CD4-positive, alpha-beta T cell treated with Interleukin-4 for 1 hour (primary cell): ENCODE results near the gene NTF3.

ENCODE experiments used
- DNase-seq, 2 donors: peaks; one replicate each; pipeline ENCODE4 v3.0.0-alpha.2; 2020 to 2022

The NTF3 gene

GRCh38 chr12:5459051-5459782 is 27.3 kb downstream of the NTF3 start:
- no peak for DNase-seq

- DNase-seq: no peak
Observed at GRCh38 chr12:5460817-5461216, 28.9 kb downstream of the NTF3 start.

DNA sequence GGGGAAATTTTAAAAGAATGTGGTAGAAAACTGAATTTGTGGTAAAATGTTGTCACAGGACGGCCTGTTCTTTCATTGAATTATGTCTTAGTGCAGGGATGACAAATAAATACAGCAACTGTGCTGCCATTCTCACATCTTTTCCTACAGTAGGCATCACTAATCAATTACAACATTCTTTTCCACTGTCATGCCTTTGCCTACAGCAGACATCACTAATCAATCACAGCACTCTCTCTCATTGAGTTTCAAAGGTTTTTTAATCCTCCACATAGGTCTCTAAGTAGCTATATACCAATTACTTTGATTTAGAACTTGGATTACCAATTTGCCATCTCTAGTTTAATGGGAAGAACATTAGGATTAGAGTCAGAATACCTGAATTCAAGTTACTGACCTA is 30.1 kb downstream of the NTF3 start:
- no peak for DNase-seq

DNA sequence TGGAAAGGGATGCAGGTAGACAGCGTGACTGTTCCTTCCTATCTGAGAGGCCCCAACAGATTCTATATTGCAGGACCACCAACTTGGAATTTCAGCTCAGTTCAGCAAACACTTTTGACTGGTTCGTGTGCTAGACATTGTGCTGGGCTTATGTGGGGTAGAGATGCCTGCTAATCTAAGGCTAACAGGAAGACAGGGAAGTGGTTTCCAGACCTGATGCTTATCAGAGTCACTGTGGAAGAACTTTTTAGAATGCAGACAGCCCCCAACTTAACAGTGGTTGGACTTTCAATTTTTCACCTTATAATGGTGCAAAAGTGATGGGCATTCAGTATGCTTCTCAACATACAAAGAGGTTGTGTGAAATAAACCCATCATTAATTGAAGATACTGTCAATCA is 32.2 kb downstream of the NTF3 start:
- no peak for DNase-seq

- DNase-seq: no peak
Observed at GRCh38 chr12:5465384-5465783, 33.5 kb downstream of the NTF3 start.

- DNase-seq: no peak
Observed at GRCh38 chr12:5466521-5466960, 34.6 kb downstream of the NTF3 start.

- no peak for DNase-seq
Observed at GRCh38 chr12:5467931-5468330, 36.0 kb downstream of the NTF3 start.

DNA sequence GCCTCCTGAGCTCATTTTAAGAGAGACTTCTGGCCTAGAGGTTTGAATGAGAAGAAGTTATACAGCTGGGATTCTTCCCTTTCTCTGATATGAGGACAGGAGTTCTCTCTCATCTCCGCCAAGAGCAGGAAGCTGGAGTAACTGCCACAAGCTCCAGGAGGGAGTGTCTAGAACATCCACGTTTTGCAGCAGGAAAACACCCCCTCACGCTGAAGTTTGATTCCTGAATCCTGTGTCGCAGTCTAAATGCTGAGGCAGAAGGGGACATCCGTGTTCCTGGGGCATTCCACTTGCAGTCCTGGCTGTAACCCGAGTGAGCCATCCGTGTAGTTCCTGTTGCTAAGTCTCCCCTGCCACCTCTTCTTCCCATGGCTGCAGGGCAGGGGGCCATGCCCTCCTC is 38.3 kb downstream of the NTF3 start:
- no peak for DNase-seq

GRCh38 chr12:5470703-5471102 is 38.8 kb downstream of the NTF3 start:
- DNase-seq: no peak

DNA sequence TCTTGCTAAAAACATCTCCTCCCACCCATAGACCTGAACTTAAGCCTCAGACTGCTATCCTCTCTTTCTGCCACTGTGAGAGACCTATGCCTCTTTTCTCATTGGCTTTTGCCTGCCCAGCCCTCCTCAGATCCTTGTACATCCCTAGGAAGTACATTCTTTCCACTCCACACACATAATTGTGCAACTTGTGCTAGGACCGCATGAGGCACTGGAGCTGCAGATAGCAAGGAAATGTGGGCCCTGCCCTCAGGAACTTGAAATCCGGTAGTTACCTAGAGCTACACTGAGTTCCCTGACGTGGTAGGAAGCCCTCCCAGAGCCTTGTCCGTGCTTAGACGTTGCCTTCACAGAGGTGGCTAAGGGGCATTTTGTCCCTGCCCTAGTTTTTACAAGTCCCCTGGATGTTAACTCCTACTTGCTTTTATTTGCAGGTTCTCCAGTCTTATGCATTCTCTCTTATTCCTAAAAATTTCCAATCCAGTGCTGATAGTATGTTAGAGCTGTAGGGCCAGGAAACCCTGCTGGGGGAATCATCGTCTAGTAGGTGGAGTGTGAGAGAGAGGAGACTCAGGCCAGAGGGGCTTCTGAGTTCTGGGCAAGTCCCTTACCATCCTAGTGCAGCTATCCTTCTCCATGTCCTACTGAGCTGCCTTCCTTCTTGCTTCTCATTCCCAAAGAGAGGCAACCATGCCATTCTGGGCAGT is 41.3 kb downstream of the NTF3 start:
- no peak for DNase-seq

- DNase-seq: no peak
Observed at GRCh38 chr12:5473783-5474116, 41.8 kb downstream of the NTF3 start.

GRCh38 chr12:5476356-5476755 is 44.4 kb downstream of the NTF3 start:
- no peak for DNase-seq

- no peak for DNase-seq
Observed at GRCh38 chr12:5478081-5478706, 46.3 kb downstream of the NTF3 start.

DNA sequence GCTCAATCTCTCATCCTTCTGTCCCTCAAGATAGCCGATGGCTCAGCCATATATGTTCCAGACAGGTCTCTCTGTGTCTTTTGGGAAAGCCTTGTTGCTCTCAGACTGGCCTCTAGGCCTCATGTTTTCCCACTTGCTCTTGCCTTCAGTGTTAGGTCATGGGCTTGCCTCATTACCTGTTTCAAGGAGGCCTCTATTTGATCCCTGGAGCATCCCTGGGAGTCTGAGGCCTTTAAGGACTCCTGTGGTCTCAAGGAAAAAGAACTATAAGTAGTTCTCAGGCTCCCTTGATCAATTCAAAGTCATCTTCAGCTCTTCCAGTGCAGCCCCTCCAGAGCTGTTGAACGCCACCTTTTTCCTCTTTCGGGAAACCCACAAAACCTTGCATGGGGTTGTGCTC is 47.9 kb downstream of the NTF3 start:
- no peak for DNase-seq

DNA sequence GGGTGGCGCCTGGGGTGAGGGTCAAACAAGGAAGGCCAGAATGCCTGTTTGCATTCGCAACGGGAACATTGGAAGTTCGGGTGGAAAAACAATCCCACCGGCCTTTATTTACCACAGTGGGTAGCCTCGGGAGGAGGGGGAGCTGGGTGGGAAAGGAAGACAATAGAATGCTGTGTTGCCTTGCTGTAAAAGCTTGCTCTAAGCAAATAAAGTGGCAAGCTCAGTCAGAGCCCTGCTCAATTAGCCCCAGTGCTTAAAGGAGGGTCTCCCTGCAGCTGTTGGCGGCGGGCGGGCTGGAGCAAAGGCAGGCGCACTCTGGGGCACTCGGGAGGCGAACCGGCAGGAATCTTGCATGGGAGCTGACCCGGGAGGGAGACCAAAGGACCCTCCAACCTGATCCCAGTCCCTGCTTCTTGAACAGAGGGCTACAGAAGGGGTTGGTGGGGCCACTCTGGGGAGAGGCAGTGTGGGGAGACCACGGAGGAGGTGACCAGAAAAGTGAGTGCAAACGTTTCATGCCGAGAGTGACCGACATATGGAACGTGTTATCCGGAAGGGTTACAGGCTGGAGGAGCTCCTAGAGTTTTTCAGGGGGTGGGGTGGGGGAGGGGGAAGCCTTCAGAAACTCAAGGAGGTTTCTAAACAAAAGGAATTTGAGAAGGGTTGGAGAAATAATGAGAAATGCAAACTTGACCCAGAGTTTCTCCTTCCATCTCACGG is 48.5 kb downstream of the NTF3 start:
- DNase-seq: no peak

DNA sequence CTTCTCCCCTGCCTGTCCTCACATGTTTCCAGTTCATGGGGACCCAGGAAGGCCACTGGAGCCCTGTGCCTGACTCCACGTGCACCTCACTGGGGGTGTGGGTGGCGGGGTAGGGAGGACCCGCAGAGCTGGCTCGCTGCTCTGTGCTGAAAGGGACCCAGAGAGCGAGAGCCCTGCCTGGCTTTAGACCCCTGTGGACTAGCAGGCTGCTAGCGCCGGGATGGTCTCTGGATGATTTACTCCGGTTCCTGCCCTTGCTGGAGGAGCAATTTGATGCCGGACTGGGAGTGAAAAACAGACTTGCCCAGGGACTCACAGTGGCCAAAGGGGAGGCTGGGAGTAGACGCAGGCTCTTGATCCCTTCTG is 49.0 kb downstream of the NTF3 start:
- no peak for DNase-seq

DNA sequence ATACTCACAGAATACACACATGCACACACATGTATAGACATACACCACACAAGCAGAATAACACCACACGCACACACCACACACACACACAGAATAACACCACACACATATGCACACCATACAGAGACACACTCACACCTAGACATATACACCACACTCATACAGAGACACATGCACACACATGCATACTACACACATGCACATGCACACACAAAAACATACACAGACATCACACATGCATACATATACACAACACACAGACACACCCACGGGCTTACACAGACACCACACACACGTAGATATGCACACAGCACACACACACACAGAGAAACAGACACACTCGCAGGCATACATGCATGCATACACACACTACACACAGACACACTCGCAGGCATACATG is 49.7 kb downstream of the NTF3 start:
- no peak for DNase-seq

DNA sequence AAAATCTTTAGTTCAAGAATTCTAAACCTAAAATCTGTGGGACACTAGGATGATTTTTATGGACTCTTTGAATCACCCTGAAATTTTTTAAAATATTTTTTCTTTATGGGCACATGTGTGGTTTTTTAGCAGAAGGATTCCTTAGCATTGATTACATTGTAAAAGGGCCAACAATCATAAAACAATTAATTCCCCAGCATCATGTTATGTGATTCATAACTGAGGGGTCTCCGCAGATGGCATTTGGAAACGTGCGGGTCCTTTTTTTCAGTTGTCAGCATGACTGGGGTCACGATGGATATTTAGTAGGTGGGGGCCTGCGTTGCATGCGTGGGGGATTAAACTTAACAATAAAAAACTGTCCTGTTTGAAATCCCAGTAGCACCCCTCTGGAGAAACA is 52.5 kb downstream of the NTF3 start:
- DNase-seq: no peak

GRCh38 chr12:5485454-5485853 is 53.5 kb downstream of the NTF3 start:
- DNase-seq: no peak

DNA sequence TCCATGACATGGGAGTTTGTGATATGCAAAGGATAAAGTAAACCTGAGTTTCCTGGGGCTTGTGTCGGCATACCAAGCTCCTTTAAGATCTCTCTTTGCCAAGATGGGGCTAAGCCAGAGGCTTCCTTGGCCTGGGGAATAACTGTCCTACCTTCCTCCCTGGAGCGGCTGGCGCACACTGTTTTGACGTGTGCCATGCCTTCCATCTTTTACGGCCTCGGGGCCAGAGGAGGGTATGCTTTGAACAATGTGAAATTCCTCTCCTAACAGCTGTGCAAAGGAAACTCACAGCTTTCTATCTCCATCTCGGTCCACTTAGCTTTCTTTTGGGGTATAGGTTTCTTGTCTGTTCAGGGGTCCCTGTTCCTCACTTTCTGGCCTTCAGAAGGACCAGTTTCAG is 55.2 kb downstream of the NTF3 start:
- DNase-seq: no peak

DNA sequence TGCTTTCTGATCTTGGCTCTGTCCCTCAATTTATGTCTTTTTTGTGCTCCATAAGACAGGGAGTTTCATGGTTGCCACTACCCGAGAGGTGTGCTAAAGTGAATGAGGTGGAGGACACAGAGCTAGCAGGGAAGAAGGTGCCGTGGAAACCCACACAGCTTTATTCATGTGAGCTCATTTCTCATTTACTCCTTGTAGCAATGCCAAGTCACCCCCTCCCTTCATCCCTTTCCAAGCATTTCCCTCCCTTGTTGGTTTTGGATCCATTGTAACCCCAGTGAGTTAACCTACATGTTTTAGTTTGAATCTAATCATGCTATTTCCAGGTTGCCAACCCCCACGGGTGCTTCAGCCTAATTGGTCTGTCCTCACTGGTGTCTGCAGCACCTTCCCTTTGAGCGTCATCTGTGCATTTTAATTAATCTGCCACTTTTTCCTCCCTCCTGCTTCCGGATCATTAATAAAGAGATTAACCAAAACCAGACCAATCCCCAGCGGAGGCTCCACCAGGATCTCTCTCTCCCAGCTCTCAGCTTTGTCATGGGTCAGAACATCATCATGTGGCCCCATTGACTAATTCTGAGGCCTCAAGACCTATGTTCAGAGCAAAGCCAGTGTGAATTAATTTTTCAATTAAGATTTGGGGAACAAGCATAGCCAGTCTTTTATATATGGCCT is 56.2 kb downstream of the NTF3 start:
- no peak for DNase-seq

DNA sequence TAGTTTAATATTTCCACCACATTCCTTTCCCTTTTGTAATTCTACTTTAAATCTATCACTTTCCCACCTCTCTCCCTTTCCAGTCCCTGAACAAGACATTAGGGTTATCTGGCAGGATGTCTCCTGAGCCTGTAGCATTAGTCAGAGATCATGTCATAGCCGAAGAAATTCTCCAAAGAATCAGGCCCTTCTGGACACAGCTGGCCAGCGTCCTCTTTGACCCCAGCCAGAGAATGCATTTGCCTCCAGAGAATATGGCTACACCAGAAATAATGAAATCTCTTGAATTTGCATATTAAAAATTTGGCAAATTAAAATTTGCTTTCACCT is 56.7 kb downstream of the NTF3 start:
- no peak for DNase-seq

DNA sequence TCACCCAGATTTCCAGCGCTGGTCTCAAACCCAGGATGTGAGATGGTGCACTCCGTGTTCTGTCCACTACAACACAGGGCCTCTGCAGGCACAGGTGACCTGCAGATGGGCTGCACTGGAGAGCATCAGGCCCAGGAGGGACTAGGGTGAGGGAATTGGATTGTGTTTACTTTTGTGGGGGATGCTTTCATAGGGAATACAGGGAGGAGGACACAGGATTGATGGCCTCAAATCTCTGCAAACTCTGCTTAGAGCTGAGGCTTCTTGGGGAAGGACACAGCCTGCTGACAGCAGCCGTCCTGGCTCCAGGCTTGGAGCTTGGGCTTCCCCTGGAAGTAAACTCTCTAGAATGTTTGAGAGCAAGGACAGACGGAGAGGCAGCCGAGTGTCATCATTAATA is 57.1 kb downstream of the NTF3 start:
- no peak for DNase-seq
